ENCODE results near the gene GLUL.

GLUL gene

DNA sequence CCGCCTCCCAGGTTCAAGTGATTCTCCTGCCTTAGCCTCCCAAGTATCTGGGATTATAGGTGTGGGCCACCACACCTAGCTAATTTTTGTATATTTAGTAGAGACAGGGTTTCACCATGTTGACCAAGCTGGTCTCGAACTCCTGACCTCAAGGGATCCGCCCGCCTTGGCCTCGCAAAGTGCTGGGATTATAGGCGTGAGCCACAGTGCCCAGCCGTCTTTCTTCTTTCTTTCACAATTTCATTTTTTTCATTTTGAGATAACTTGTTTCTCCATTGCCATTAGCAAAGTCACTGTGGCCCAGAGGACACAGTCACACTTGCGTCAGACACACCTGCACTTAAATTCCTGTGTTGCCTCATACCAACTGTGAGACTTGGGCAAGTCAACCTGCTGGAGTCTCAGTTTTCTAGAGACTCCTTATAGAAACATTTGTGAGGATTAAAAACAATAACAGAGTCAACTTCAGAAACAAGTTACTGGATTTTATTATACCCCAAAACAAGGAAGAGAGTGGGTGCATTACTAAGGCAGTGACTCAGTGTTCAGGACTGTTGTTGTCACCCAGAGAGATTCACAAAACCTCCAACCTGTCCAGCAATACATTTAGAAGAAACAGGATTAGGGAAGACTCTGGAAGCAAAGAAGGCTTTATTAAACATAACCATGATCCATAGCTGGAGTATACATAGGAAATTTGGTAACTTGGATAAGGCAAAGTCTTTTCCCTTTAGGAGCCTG is 6.2 kb upstream of the GLUL start:
- ATAC-seq (ENCODE audit: insufficient read depth, low read depth) (no peak), DNase-seq (no peak)
- no peaks in the 10 kb centered on the region for H4K20me1 ChIP-seq (ENCODE audit: insufficient read depth, low read length)
- H3K4me2 ChIP-seq (ENCODE audit: insufficient read depth, low read length), result no peak overlapping the region
- H3K27me3 ChIP-seq (ENCODE audit: insufficient read depth, low read length, poor library complexity), result no peaks in the 10 kb centered on the region
- H3K79me2 ChIP-seq (ENCODE audit: insufficient read depth, low read length), result no peaks in the 10 kb centered on the region
- no peak overlapping the region for H3K27ac ChIP-seq (ENCODE audit: low read length)
- no peaks in the 10 kb centered on the region for H3K9me3 ChIP-seq (ENCODE audit: insufficient read depth, low read length, severe bottlenecking)
- no peak for TF ChIP-seq EZH2 (IDR thresholded peaks at IDR 0.05; ENCODE audit: borderline replicate concordance, low read depth, low read length, severe bottlenecking)
- TF ChIP-seq, protein P1, sequence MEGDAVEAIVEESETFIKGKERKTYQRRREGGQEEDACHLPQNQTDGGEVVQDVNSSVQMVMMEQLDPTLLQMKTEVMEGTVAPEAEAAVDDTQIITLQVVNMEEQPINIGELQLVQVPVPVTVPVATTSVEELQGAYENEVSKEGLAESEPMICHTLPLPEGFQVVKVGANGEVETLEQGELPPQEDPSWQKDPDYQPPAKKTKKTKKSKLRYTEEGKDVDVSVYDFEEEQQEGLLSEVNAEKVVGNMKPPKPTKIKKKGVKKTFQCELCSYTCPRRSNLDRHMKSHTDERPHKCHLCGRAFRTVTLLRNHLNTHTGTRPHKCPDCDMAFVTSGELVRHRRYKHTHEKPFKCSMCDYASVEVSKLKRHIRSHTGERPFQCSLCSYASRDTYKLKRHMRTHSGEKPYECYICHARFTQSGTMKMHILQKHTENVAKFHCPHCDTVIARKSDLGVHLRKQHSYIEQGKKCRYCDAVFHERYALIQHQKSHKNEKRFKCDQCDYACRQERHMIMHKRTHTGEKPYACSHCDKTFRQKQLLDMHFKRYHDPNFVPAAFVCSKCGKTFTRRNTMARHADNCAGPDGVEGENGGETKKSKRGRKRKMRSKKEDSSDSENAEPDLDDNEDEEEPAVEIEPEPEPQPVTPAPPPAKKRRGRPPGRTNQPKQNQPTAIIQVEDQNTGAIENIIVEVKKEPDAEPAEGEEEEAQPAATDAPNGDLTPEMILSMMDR (IDR thresholded peaks at IDR 0.05; ENCODE audit: borderline replicate concordance, extremely low read depth, low read length, poor library complexity, severe bottlenecking), result no peak
- H3K9ac ChIP-seq (ENCODE audit: low read depth, low read length), result no peak overlapping the region
- H3K4me3 ChIP-seq (ENCODE audit: low read depth in 1 of 2, low read length in 2 of 2), result no peak overlapping the region
- H2AFZ ChIP-seq (ENCODE audit: low read depth, low read length), result no peak overlapping the region
- no peaks in the 10 kb centered on the region for H3K36me3 ChIP-seq (ENCODE audit: insufficient read depth, low read length)
- peaks cover 9% of the 10 kb centered on the region for H3K4me1 ChIP-seq (ENCODE audit: insufficient read depth, low read length)

DNA sequence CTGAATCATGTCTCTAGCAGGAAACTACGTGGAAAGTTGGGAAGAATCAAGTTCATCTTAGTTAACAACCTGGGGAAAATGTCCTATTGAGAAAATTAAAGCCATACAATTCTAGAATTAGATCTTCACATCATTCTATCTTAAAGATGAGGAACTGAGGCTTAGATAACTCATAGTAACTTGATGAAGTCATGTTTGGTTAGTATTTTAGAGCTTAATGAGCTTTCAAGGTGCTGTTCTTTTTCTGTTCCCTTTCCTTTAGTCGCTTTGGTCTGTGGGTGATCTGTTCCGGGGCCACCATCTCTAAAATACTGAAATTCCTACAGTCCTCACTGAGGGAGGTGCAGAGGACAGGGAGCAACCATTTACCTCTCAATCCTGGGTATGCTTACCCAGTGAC is 4.3 kb upstream of the GLUL start:
- H3K4me3 ChIP-seq (ENCODE audit: low read depth in 1 of 2, low read length in 2 of 2), result no peak overlapping the region
- no peaks in the 10 kb centered on the region for H3K27me3 ChIP-seq (ENCODE audit: insufficient read depth, low read length, poor library complexity)
- no peaks in the 10 kb centered on the region for H3K9me3 ChIP-seq (ENCODE audit: insufficient read depth, low read length, severe bottlenecking)
- no peak for TF ChIP-seq EZH2 (IDR thresholded peaks at IDR 0.05; ENCODE audit: borderline replicate concordance, low read depth, low read length, severe bottlenecking)
- TF ChIP-seq, protein P1 (IDR thresholded peaks at IDR 0.05; ENCODE audit: borderline replicate concordance, extremely low read depth, low read length, poor library complexity, severe bottlenecking), result no peak
- DNase-seq, result no peak
- ATAC-seq (ENCODE audit: insufficient read depth, low read depth), result no peak
- H3K36me3 ChIP-seq (ENCODE audit: insufficient read depth, low read length), result no peaks in the 10 kb centered on the region
- H4K20me1 ChIP-seq (ENCODE audit: insufficient read depth, low read length), result no peaks in the 10 kb centered on the region
- peaks cover 18% of the 10 kb centered on the region for H3K4me1 ChIP-seq (ENCODE audit: insufficient read depth, low read length)
- no peak overlapping the region for H3K9ac ChIP-seq (ENCODE audit: low read depth, low read length)
- no peak overlapping the region for H3K4me2 ChIP-seq (ENCODE audit: insufficient read depth, low read length)
- no peak overlapping the region for H2AFZ ChIP-seq (ENCODE audit: low read depth, low read length)
- H3K27ac ChIP-seq (ENCODE audit: low read length), result no peak overlapping the region
- H3K79me2 ChIP-seq (ENCODE audit: insufficient read depth, low read length), result peaks cover 10% of the 10 kb centered on the region

DNA sequence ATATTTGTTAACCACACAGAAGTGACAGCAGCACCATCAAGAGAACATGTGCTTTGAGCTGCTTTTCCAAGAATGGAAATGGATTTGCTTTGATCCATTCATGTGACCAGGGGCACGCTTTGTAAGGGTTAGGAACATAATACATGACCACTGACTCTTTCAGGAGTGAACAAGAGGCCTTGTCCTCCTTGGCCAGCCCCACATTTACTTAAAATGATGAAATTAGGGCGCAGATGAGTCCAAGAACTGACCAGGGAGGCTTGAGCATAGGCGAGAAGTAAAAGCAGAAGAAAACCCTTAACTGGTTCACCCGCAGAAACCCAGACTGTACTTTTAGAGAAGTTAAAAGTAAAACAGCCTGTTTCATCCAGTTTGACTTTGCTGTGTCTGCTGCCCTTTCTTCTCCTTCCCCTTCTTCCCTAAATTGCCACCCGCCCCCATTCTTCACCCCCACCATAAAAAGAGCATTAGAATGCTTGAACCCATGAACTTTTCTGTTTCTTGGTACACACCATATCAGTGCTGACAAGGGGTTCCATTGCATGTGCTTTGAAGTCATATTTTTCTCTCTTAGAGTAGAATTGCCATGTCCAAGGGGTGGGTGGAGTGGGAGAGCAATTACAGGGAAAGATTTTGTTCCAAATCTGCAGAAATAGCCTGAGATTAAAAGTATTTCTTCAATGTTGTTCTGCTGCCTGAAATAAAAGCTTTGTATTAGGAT is 2.6 kb upstream of the GLUL start:
- H3K4me3 ChIP-seq (ENCODE audit: low read depth in 1 of 2, low read length in 2 of 2), result no peak overlapping the region
- H3K4me2 ChIP-seq (ENCODE audit: insufficient read depth, low read length), result no peak overlapping the region
- H3K9me3 ChIP-seq (ENCODE audit: insufficient read depth, low read length, severe bottlenecking), result no peaks in the 10 kb centered on the region
- H4K20me1 ChIP-seq (ENCODE audit: insufficient read depth, low read length), result peaks cover 15% of the 10 kb centered on the region
- peaks cover 12% of the 10 kb centered on the region; the same call in 1 of the 2 replicates for H3K36me3 ChIP-seq (ENCODE audit: insufficient read depth, low read length)
- ATAC-seq (ENCODE audit: insufficient read depth, low read depth), result no peak
- H3K27ac ChIP-seq (ENCODE audit: low read length), result no peak overlapping the region
- H3K27me3 ChIP-seq (ENCODE audit: insufficient read depth, low read length, poor library complexity), result no peaks in the 10 kb centered on the region
- H3K4me1 ChIP-seq (ENCODE audit: insufficient read depth, low read length), result peaks cover 24% of the 10 kb centered on the region
- no peak for TF ChIP-seq EZH2 (IDR thresholded peaks at IDR 0.05; ENCODE audit: borderline replicate concordance, low read depth, low read length, severe bottlenecking)
- TF ChIP-seq, protein P1 (IDR thresholded peaks at IDR 0.05; ENCODE audit: borderline replicate concordance, extremely low read depth, low read length, poor library complexity, severe bottlenecking), result no peak
- peaks cover 26% of the 10 kb centered on the region for H3K79me2 ChIP-seq (ENCODE audit: insufficient read depth, low read length)
- DNase-seq, result no peak
- no peak overlapping the region for H2AFZ ChIP-seq (ENCODE audit: low read depth, low read length)
- no peak overlapping the region for H3K9ac ChIP-seq (ENCODE audit: low read depth, low read length)

All from DND-41 (cell line).